ENCODE results near the gene SLC7A6. TPM values are rescaled to one million over a fixed set of nuclear protein-coding genes. Genes with fewer than 3 reads are reported as not detected.

The SLC7A6 gene
- total RNA-seq, 1 experiment from 2014 or later, result 28.5 TPM

Small RNA genes lying within 50 kb of the gene (microRNA-seq; reads per million reads assigned to microRNA genes)
- gene MIR6773 (ENCODE audit: borderline number of aligned reads), result not detected

Other genes starting within 250 kb of the SLC7A6 start
- gene DPEP2NB, start 248.6 kb upstream of the SLC7A6 start, total RNA-seq (2021; ENCODE audit: unreplicated experiment), result not detected
- 13.8 TPM for gene DDX28, start 241.3 kb upstream of the SLC7A6 start, total RNA-seq (2021; ENCODE audit: unreplicated experiment)
- 27.3 TPM for gene DUS2, start 241.2 kb upstream of the SLC7A6 start, total RNA-seq (2021; ENCODE audit: unreplicated experiment)
- 25.6 TPM for gene NFATC3, start 179.2 kb upstream of the SLC7A6 start, total RNA-seq (2021; ENCODE audit: unreplicated experiment)
- 42.5 TPM for gene ESRP2, start 28.4 kb upstream of the SLC7A6 start, total RNA-seq (2021; ENCODE audit: unreplicated experiment)
- gene PLA2G15, start 19.2 kb upstream of the SLC7A6 start, total RNA-seq (2021; ENCODE audit: unreplicated experiment), result 7.5 TPM
- gene SLC7A6OS, start 46.4 kb downstream of the SLC7A6 start, total RNA-seq (2021; ENCODE audit: unreplicated experiment), result 16.4 TPM
- 34.4 TPM for gene PRMT7, start 46.5 kb downstream of the SLC7A6 start, total RNA-seq (2021; ENCODE audit: unreplicated experiment)
- 0.89 TPM for gene SMPD3, start 184.0 kb downstream of the SLC7A6 start, total RNA-seq (2021; ENCODE audit: unreplicated experiment)

Data from HCT116 (cell line).